CMK (cell line): ENCODE data around the gene CD83.

Experiments used
- DNase-seq: peaks from one replicate; pipeline ENCODE4 v3.0.0-alpha.2; 2010; ENCODE audit warnings: low read depth

The CD83 gene

GRCh38 chr6:14126191-14126590 is 8.6 kb downstream of the CD83 start:
- no peak for DNase-seq

- DNase-seq = no peak
Measured at GRCh38 chr6:14127611-14128010, 10.0 kb downstream of the CD83 start.

- no peak for DNase-seq
Measured at GRCh38 chr6:14128012-14128411, 10.4 kb downstream of the CD83 start.

GRCh38 chr6:14128746-14129145 is 11.2 kb downstream of the CD83 start:
- no peak for DNase-seq

- DNase-seq = no peak
Measured at GRCh38 chr6:14129575-14129974, 12.0 kb downstream of the CD83 start.

- no peak for DNase-seq
Measured at GRCh38 chr6:14130435-14131075, 13.0 kb downstream of the CD83 start.

GRCh38 chr6:14131579-14131978 is 14.0 kb downstream of the CD83 start:
- no peak for DNase-seq

GRCh38 chr6:14132244-14132920 is 14.8 kb downstream of the CD83 start:
- no peak for DNase-seq

- DNase-seq = no peak
Measured at GRCh38 chr6:14132921-14133275, 15.3 kb downstream of the CD83 start.

- no peak for DNase-seq
Measured at GRCh38 chr6:14134211-14134910, 16.8 kb downstream of the CD83 start.

GRCh38 chr6:14135893-14136539 is 18.4 kb downstream of the CD83 start:
- no peak for DNase-seq

- no peak for DNase-seq
Measured at GRCh38 chr6:14138701-14139215, 21.2 kb downstream of the CD83 start.

GRCh38 chr6:14141351-14142062 is 23.9 kb downstream of the CD83 start:
- no peak for DNase-seq

GRCh38 chr6:14142063-14142450 is 24.5 kb downstream of the CD83 start:
- DNase-seq = no peak

- no peak for DNase-seq
Measured at GRCh38 chr6:14142511-14143223, 25.1 kb downstream of the CD83 start.

GRCh38 chr6:14143305-14143704 is 25.7 kb downstream of the CD83 start:
- DNase-seq = no peak

GRCh38 chr6:14144678-14145113 is 27.1 kb downstream of the CD83 start:
- DNase-seq = peak; percentile 69

GRCh38 chr6:14146506-14147096 is 29.0 kb downstream of the CD83 start:
- no peak for DNase-seq

GRCh38 chr6:14147891-14148290 is 30.3 kb downstream of the CD83 start:
- no peak for DNase-seq

- no peak for DNase-seq
Measured at GRCh38 chr6:14148471-14148870, 30.9 kb downstream of the CD83 start.
